GM21529 (cell line): ENCODE results near the gene NTRK3.
"Not testable (repeated sequence)": the region's sequence is repeated elsewhere in the genome, so short reads cannot be mapped to it uniquely, and the experiment has no call there.

ENCODE experiments used
- ATAC-seq: cut with Tn5 transposase; IDR thresholded peaks from one replicate; pipeline ENCODE4 v1.9.1; 2021; ENCODE audit not compliant: unreplicated experiment

NTRK3 gene

GRCh38 chr15:88042047-88042446, 214.5 kb downstream of the NTRK3 start:
- no peak for ATAC-seq

GRCh38 chr15:88040516-88040915, 216.0 kb downstream of the NTRK3 start:
- ATAC-seq = no peak

GRCh38 chr15:88038261-88038660, 218.3 kb downstream of the NTRK3 start:
- ATAC-seq = no peak

- no peak for ATAC-seq
Measured at GRCh38 chr15:88036154-88036839, 220.2 kb downstream of the NTRK3 start.

- no peak for ATAC-seq
Measured at GRCh38 chr15:88035381-88035780, 221.2 kb downstream of the NTRK3 start.

GRCh38 chr15:88033421-88033820, 223.1 kb downstream of the NTRK3 start:
- not testable (repeated sequence) for ATAC-seq

- ATAC-seq = no peak
Measured at GRCh38 chr15:88032787-88033186, 223.8 kb downstream of the NTRK3 start.

GRCh38 chr15:88031461-88031860, 225.1 kb downstream of the NTRK3 start:
- ATAC-seq = no peak

- no peak for ATAC-seq
Measured at GRCh38 chr15:88029696-88030095, 226.8 kb downstream of the NTRK3 start.

GRCh38 chr15:88028024-88028423, 228.5 kb downstream of the NTRK3 start:
- no peak for ATAC-seq

GRCh38 chr15:88023914-88024313, 232.6 kb downstream of the NTRK3 start:
- no peak for ATAC-seq

GRCh38 chr15:88022716-88023115, 233.8 kb downstream of the NTRK3 start:
- no peak for ATAC-seq

- ATAC-seq = no peak
Measured at GRCh38 chr15:88021601-88022000, 234.9 kb downstream of the NTRK3 start.

- ATAC-seq = no peak
Measured at GRCh38 chr15:88020806-88021205, 235.7 kb downstream of the NTRK3 start.

GRCh38 chr15:88019656-88020055, 236.9 kb downstream of the NTRK3 start:
- no peak for ATAC-seq

- ATAC-seq = no peak
Measured at GRCh38 chr15:88018869-88019641, 237.5 kb downstream of the NTRK3 start.

GRCh38 chr15:88017753-88018152, 238.8 kb downstream of the NTRK3 start:
- ATAC-seq = no peak

- no peak for ATAC-seq
Measured at GRCh38 chr15:88016406-88016805, 240.1 kb downstream of the NTRK3 start.

- no peak for ATAC-seq
Measured at GRCh38 chr15:88015228-88015860, 241.2 kb downstream of the NTRK3 start.

GRCh38 chr15:88014454-88015160, 241.9 kb downstream of the NTRK3 start:
- ATAC-seq = no peak

- ATAC-seq = no peak
Measured at GRCh38 chr15:88013111-88013510, 243.4 kb downstream of the NTRK3 start.
